Measurements from ENCODE around the gene FLVCR2. TPM values are rescaled to one million over a fixed set of nuclear protein-coding genes. Genes with fewer than 3 reads are reported as not detected.

Gene FLVCR2
- total RNA-seq, 2 donors from 2014 or later = 6.2 to 8.9 TPM

DNA sequence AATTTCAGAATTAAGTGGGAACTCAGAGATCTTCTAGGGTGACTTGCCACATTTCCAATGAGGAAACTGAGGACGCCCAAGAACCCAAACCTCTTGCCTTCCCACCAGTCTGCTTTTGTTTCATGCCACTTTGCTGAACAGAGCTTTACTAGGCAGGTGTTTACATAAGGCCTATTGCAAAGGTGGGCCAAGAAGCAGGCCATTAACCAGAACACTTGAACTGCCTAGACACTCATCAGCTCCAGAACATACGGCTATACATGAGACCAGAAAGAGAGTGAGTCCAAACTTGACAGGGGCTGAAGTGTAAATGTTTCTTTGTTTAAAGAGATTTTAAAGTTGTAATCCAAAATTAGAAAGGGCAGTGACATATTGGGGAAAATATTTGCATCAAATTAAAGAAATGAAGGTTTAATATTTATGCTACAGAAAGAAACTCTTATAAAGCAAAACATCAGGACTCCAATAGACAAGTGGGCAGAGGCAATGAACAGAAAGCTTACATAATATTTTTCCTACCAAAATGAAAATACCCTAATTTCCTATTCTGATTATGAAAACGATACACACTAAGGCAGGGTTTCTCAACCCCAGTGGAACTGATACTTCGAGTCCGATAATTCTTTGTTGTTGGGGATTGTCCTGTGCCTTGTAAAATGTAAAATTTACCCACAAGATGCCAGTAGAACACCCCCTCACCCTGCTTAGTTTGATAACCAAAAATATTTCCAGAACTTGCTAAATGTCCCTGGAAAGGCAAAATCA, 44.4 kb upstream of the FLVCR2 start:
- TF ChIP-seq, protein P1, sequence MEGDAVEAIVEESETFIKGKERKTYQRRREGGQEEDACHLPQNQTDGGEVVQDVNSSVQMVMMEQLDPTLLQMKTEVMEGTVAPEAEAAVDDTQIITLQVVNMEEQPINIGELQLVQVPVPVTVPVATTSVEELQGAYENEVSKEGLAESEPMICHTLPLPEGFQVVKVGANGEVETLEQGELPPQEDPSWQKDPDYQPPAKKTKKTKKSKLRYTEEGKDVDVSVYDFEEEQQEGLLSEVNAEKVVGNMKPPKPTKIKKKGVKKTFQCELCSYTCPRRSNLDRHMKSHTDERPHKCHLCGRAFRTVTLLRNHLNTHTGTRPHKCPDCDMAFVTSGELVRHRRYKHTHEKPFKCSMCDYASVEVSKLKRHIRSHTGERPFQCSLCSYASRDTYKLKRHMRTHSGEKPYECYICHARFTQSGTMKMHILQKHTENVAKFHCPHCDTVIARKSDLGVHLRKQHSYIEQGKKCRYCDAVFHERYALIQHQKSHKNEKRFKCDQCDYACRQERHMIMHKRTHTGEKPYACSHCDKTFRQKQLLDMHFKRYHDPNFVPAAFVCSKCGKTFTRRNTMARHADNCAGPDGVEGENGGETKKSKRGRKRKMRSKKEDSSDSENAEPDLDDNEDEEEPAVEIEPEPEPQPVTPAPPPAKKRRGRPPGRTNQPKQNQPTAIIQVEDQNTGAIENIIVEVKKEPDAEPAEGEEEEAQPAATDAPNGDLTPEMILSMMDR (conservative IDR thresholded peaks at IDR 0.05) = no peak

DNA sequence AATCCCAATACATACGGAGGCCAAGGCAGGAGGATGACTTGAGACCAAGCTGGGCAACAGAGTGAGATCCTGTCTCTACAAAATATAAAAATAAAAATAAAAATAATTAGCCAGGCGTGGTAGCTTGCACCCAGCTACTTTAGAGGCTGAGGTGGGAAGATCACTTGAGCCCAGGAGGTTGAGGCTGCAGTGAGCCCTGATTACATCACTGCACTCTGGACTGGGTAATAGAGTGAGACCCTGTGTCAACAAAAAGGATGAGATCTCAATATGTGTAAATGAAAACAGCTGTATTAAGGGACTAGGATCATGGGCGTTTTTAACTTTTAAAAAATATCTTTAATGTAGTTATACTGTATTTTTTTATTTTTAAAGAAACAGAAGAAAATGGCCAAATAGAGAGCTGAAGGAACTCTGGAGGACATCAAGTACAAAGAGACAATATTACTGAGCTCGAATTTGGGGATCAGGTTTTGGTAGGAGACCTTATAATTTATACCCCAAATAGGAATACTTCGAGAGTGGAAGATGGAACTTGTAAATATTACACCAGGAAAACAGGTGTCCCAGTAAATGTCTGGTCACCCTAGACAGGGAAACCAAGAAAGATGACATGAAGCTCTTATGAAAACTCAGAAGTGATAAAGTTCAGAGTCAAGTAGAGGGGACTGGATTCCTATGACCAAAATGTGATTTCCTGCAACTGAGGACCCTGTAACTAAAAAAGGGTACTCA, 43.1 kb upstream of the FLVCR2 start:
- Histone ChIP-seq H3K9ac (ENCODE audit: extremely low read depth, low read length, poor library complexity, severe bottlenecking) (no peak overlapping the region), H3K27ac (ENCODE audit: low read depth, low read length) (no peak overlapping the region), H3K4me3 (ENCODE audit: low read length) (no peak overlapping the region), H3K9me3 (ENCODE audit: control insufficient read depth, low read length) (no peaks in the 10 kb centered on the region), H3K36me3 (ENCODE audit: control insufficient read depth, insufficient read depth, low read length) (no peaks in the 10 kb centered on the region), H3K27me3 (ENCODE audit: control insufficient read depth, insufficient read depth, low read length, poor library complexity, severe bottlenecking) (no peaks in the 10 kb centered on the region), H3K4me1 (ENCODE audit: control insufficient read depth, insufficient read depth, low read length) (no peaks in the 10 kb centered on the region)
- no peaks in the 10 kb centered on the region for H3K27me3 Mint-ChIP-seq (ENCODE audit: insufficient read depth)
- H3K4me1 Mint-ChIP-seq = peaks cover 4% of the 10 kb centered on the region
- TF ChIP-seq, protein P1 (conservative IDR thresholded peaks at IDR 0.05) = no peak
- H3K4me3 Mint-ChIP-seq = no peak overlapping the region
- H3K36me3 Mint-ChIP-seq (ENCODE audit: low read depth) = no peaks in the 10 kb centered on the region
- 86 to 93% methylated on average over 3 to 5 of the region's 5 CpGs for WGBS, 2 experiments (ENCODE audit: insufficient coverage in 1 of 2, insufficient read length in 1 of 2)
- no peaks in the 10 kb centered on the region for H3K9me3 Mint-ChIP-seq
- H3K27ac Mint-ChIP-seq = no peak overlapping the region
- DNase-seq = no peak

More for the DNA sequence above, 44.4 kb upstream of the FLVCR2 start:
- H3K9ac ChIP-seq (ENCODE audit: extremely low read depth, low read length, poor library complexity, severe bottlenecking) = no peak overlapping the region
- Mint-ChIP-seq H3K9me3 (no peaks in the 10 kb centered on the region), H3K36me3 (ENCODE audit: low read depth) (no peaks in the 10 kb centered on the region), H3K4me3 (no peak overlapping the region), H3K27me3 (ENCODE audit: insufficient read depth) (no peaks in the 10 kb centered on the region), H3K27ac (no peak overlapping the region), H3K4me1 (peaks cover 2% of the 10 kb centered on the region)
- no peaks in the 10 kb centered on the region for H3K4me1 ChIP-seq (ENCODE audit: control insufficient read depth, insufficient read depth, low read length)
- no peak for DNase-seq
- H3K4me3 ChIP-seq (ENCODE audit: low read length) = no peak overlapping the region
- 93 to 100% methylated on average over 1 to 5 of the region's 5 CpGs for WGBS, 2 experiments (ENCODE audit: insufficient coverage in 1 of 2, insufficient read length in 1 of 2)
- H3K27me3 ChIP-seq (ENCODE audit: control insufficient read depth, insufficient read depth, low read length, poor library complexity, severe bottlenecking) = no peaks in the 10 kb centered on the region
- H3K27ac ChIP-seq (ENCODE audit: low read depth, low read length) = no peak overlapping the region
- no peaks in the 10 kb centered on the region for H3K9me3 ChIP-seq (ENCODE audit: control insufficient read depth, low read length)
- no peaks in the 10 kb centered on the region for H3K36me3 ChIP-seq (ENCODE audit: control insufficient read depth, insufficient read depth, low read length)

DNA sequence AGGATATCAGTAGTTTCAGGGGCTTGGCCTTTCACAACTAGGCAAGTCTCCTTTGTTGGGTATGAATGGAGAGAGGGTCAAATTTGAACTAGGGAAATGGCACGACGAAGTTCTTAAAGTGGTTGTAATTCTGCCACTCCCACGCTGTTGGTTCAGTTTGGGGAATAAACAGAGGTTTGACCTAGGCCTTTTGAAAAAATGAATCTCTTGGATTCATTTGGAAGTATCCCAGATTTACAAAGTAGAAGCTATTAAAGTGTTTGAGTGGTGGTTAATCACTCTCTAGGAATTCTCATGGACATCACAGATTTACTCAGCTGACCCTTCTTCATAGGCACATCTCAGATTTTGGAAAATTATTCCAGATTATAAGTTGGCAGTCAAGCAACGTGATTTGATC, 41.3 kb upstream of the FLVCR2 start:
- no peak for DNase-seq
- no peak overlapping the region for H3K4me3 Mint-ChIP-seq
- peaks cover 2% of the 10 kb centered on the region for H3K27me3 Mint-ChIP-seq (ENCODE audit: insufficient read depth)
- no peak overlapping the region for H3K27ac ChIP-seq (ENCODE audit: low read depth, low read length)
- H3K4me3 ChIP-seq (ENCODE audit: low read length) = no peak overlapping the region
- no peaks in the 10 kb centered on the region for H3K27me3 ChIP-seq (ENCODE audit: control insufficient read depth, insufficient read depth, low read length, poor library complexity, severe bottlenecking)
- peaks cover 4% of the 10 kb centered on the region for H3K4me1 Mint-ChIP-seq
- H3K27ac Mint-ChIP-seq = no peak overlapping the region
- no peaks in the 10 kb centered on the region for H3K9me3 Mint-ChIP-seq
- no peaks in the 10 kb centered on the region for H3K36me3 Mint-ChIP-seq (ENCODE audit: low read depth)
- H3K36me3 ChIP-seq (ENCODE audit: control insufficient read depth, insufficient read depth, low read length) = no peaks in the 10 kb centered on the region
- WGBS, 2 experiments (ENCODE audit: insufficient coverage in 1 of 2, insufficient read length in 1 of 2) = 96 to 100% methylated on average over 2 to 4 of the region's 4 CpGs
- no peaks in the 10 kb centered on the region for H3K4me1 ChIP-seq (ENCODE audit: control insufficient read depth, insufficient read depth, low read length)
- H3K9ac ChIP-seq (ENCODE audit: extremely low read depth, low read length, poor library complexity, severe bottlenecking) = no peak overlapping the region
- TF ChIP-seq, protein P1 (conservative IDR thresholded peaks at IDR 0.05) = no peak
- H3K9me3 ChIP-seq (ENCODE audit: control insufficient read depth, low read length) = no peaks in the 10 kb centered on the region

Data from endodermal cell (in vitro differentiated cells).